ENCODE data around the gene HHIP. TPM values are rescaled to one million over a fixed set of nuclear protein-coding genes. Genes with fewer than 3 reads are reported as not detected.

Gene HHIP
- total RNA-seq (2014; rRNA removed; shearing (Covaris generic)) = 36.9 and 48.8 TPM in 2 replicates
- polyA plus RNA-seq (2015; cell fraction: cytosol; rRNA removed) = 62.8 and 90.6 TPM in 2 replicates
- polyA plus RNA-seq (2015; cell fraction: nucleus; rRNA removed) = 232 and 251 TPM in 2 replicates

DNA sequence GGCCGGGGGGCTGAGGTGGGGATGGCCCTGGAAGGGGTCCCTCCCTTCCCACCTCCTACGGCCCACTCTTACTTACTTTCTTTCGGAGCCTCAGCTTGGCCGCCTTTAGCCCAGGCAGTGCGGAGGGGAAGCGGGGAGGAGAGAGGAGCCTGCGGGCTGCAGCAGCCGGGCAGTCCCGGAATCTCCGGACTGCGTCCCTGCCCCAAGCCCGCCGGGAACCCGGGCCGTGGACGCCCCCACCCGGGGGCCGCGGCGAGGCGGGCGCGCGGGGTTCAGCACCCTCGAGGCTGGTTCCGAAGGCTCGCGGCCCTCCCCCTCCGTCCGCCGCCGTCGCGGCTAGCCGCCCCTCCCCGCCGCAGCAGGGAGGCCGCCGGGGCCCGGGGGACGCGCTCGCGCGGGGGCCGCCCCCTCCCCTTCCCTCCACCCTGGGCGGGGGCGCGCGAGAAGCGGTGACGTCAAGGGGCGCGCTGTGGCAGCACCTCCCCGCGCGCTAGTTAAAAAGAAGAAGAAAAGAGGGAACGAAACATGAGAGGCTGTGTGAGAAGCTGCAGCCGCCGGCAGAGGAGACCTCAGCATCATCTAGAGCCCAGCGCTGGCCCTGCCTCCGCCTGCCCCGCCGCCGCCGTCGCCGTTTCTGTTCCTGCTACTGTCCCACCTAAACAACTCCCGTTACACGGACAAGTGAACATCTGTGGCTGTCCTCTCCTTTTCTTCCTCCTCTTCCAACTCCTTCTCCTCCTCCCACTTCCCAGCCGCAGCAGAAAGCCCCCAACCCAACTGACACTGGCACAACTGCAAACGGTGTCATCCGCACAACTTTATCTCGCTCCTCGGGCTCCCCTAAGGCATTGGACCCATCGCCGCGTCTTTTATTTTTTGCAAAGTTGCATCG lies at the start of gene HHIP:
Gene HHIP (plus strand): TSS at position 526 of the 892 bp plus-strand sequence. CDS start 520 bp downstream, outside the sequence.
- DNase-seq (ENCODE audit: low read depth) = peak; percentile 82

GRCh38 chr4:144597171-144597570 lies 48.8 kb upstream of the HHIP start:
- DNase-seq (ENCODE audit: low read depth) = no peak

- DNase-seq (ENCODE audit: low read depth) = no peak
Observed at GRCh38 chr4:144599621-144600020, 46.3 kb upstream of the HHIP start.

GRCh38 chr4:144611850-144612249 lies 34.1 kb upstream of the HHIP start:
- peak; percentile 20 for DNase-seq (ENCODE audit: low read depth)

DNA sequence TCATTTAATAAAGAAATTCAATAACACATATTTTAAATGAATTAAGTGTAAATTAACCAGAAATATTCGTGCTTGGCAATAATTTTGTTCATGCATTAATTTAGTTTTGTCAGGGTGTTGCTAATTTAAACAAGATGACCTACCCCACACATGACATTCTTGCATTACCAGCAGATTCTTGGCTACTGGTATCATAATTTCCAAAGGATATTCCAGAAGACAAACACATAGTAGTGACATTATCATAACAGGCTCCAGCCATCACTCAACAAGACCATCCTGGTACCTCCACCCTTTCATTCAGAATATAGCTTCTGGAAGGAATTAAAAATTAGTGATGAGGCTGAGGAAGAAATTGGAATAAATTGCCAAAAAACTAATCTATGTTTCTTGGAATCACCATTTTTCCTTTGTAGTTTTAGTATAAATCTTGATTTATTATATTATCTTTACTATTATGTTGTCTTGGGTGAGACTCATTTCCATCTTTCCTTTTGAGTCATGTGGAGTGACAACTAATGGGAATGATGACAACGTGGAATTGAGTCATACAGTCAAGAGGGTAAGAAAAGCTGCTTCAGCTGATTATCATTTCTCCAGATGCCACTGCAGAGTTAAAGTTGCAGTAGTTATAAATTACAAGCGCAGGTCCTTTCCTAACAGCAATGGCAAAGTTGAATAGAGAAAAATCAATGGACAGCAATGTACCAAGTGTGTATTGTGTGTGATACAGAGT lies 30.9 kb upstream of the HHIP start:
- peak; percentile 56 for DNase-seq (ENCODE audit: low read depth)

GRCh38 chr4:144621681-144622080 lies 24.3 kb upstream of the HHIP start:
- no peak for DNase-seq (ENCODE audit: low read depth)

DNA sequence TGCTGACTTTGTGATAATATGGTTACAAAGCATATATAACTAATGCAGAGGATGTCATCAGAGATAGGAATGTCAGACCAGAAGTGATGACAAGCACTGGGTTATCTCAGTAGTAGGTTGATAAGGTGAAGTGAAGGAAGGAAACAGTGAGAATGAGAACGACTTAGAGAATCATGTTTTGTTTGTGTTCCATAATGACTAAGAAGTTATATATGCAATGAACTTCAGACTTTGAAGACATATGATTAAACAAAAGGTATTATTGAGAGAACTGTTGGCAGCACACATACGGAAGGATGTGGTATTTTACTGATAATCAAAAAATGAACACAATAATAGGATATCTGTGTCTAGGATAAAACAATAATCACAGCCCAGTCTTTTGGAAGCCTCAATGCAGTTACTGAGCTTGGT lies 18.3 kb upstream of the HHIP start:
- DNase-seq (ENCODE audit: low read depth) = peak; percentile 90

GRCh38 chr4:144633215-144633614 lies 12.7 kb upstream of the HHIP start:
- no peak for DNase-seq (ENCODE audit: low read depth)

DNA sequence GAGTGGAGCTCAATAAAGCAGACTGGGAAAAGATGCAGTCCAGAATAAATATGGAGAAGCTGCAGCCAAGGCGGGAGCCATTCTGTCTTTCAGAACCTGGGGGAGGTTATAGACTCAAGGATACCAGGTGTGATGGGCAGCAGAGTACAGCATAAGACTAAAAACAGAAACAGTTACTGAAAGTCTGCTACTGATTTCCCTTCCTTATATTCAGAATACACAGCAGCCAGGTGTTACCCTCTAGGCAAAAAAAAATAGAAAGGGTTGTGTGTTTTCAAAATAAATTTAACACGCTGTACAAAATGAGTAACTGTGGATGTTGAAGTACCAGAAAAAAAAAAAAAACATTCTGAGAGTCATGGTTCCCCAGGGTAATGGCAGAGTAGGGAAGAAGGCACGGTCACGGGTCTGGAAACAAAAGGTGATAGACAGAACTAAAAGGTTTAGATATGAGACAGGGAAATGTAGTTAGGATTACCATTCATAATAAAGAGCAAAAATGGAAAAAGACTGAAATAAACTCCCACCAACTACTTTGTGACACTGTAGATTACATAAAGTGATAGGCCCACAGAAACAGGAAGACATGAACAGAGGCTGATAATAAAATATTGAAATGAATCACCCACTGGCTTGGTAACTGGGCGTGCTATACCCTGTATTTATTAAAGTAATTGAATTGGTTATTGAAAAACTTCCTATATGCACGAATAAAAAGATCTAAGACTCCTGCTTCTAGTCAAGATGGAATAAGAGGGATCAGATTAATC lies 10.8 kb upstream of the HHIP start:
- no peak for DNase-seq (ENCODE audit: low read depth)

- DNase-seq (ENCODE audit: low read depth) = peak; percentile 22
Observed at GRCh38 chr4:144644368-144645101, 1.4 kb upstream of the HHIP start.

DNA sequence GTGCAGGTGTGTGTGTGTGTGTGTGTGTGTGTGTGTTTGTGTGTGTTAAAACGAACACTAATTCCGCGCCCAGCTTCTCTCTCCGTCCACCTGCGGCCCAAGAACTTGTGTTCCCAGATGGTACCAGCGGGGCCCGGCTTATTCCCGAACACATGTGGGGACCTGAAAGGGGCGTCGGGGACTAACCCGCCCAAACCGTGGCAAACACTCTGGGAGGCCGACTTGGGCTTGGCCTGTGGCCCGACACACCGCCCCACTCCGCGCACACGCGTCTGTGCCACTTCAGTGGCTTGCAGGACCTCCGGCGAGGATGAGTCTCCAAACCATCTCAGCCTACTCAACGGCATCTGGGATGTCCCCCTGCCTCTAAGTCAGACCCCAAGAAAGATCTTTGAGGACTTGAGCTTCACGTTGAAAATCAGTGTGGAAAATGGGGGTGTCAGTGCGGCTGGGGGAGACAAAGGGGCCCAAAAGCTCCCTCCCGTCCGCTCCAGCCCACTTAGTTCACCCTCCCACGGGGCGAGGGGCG lies 790 bp upstream of the HHIP start:
- DNase-seq (ENCODE audit: low read depth) = peak; percentile 8

GRCh38 chr4:144646523-144647094 lies 653 bp downstream of the HHIP start:
- peak; percentile 63 for DNase-seq (ENCODE audit: low read depth)

GRCh38 chr4:144647095-144647561 lies 1.2 kb downstream of the HHIP start:
- DNase-seq (ENCODE audit: low read depth) = peak; percentile 74

DNA sequence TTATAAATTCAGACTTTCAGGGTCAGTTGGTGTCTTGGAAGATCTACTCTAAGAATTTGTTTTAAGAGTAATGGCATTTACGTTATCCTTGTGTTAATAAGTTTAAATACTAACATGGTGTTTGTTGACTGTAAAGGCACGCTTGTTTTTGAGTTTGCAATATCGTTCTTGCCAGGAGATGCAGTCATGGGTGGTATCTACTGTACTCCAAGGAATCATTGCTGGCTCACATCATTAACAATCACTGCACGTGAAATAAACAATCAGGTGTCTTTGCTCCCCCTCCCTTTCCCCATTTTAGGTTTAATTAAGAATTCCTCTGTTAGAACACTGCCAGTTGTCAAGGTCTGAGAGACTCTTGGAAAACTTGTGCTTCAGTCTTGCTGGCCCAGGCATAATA lies 1.6 kb downstream of the HHIP start:
- DNase-seq (ENCODE audit: low read depth) = no peak

GRCh38 chr4:144648042-144648441 lies 2.1 kb downstream of the HHIP start:
- peak; percentile 34 for DNase-seq (ENCODE audit: low read depth)

DNA sequence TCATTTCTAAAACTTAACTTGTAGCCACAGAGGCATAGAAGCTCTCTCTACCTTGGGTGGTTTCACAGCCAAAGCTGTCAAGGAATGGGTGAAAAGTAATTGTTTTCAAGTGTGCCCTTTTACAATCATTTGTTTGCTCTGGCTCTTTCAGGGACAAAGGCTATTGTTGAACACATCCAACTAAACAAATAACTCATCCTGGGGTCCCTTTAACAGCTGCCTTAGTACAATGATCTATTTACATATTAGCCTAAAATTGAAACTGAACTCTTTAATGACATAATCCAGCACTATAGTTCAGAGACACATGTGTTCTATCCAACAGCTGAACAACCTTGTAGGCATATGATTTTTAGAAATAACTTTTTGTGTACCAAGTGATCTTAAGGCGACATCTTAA lies 3.7 kb downstream of the HHIP start:
- peak; percentile 16 for DNase-seq (ENCODE audit: low read depth)

DNA sequence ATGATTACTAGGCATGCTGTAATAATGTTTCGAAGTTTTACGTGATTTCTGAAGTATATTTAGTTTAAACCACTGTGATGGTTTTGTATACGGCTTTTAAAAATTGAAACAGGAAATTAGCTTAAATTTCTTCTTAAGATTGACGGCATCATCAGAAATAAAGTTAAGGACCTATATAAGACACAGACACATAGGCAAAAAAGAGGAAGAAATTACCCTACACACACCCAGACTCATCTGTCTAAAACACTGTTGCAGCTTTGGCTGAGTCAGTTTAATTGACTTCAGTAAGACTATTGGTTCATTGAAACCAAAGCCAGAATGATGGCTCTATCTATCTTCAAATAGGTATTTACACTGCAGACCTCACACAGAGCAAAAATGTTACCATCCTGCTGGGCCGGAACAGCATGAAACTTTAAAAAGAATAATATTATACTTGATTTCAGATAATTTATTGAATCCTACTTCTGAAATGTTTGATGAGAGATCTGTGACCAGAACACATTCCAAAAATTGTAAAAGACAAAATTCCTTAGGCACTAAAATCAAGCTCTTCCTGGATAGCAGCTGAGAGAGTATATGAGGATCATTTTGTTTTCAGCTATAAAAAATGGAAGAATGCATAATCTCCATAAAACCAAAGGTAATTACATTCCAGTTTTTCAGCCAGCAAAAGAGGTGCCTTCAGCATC lies 4.5 kb downstream of the HHIP start:
- peak; percentile 33 for DNase-seq (ENCODE audit: low read depth)

- no peak for DNase-seq (ENCODE audit: low read depth)
Observed at GRCh38 chr4:144653781-144654545, 8.0 kb downstream of the HHIP start.
